ENCODE data around the gene DCBLD2.

DNA sequence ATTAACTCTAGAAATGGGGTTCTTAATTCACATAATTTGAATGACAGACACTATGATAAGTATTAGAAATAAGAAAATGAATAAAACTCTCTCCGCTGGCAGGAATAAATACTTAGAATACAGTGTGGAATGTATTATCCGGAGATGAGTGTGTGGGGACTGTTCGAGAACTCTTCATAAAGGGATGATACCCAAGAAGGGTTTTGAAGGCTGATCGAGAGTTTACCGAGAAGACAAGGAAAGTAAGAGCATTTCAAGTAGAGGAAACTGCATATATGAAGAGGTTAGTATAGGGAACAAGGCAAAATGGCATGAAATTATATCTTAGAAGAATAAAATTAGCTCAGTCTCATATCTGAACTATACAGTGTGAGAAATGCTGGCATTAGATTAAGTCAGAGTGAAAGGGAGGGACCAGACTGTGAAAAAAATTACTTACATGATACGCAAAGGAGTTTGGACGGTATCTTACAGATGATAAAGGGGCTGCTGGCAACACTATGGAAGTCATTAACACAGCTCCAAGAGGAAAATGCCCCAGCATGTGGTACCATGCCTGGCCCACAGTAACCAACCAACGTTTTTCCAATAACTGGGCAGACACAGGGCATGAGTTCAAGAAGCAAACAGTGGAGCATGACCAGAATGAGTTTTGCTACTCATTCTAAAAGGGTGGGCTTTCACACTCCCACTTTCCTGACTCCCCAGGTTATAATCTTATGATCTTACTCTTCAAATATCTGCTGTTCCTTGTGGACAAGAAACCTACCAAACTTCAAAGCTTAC is 6.5 kb downstream of the DCBLD2 start:
- TF ChIP-seq, protein P1, sequence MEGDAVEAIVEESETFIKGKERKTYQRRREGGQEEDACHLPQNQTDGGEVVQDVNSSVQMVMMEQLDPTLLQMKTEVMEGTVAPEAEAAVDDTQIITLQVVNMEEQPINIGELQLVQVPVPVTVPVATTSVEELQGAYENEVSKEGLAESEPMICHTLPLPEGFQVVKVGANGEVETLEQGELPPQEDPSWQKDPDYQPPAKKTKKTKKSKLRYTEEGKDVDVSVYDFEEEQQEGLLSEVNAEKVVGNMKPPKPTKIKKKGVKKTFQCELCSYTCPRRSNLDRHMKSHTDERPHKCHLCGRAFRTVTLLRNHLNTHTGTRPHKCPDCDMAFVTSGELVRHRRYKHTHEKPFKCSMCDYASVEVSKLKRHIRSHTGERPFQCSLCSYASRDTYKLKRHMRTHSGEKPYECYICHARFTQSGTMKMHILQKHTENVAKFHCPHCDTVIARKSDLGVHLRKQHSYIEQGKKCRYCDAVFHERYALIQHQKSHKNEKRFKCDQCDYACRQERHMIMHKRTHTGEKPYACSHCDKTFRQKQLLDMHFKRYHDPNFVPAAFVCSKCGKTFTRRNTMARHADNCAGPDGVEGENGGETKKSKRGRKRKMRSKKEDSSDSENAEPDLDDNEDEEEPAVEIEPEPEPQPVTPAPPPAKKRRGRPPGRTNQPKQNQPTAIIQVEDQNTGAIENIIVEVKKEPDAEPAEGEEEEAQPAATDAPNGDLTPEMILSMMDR (IDR thresholded peaks at IDR 0.05): no peak
- no peak for TF ChIP-seq EZH2 (IDR thresholded peaks at IDR 0.05)
- no peak for TF ChIP-seq EZH2phosphoT487 (IDR thresholded peaks at IDR 0.05)
